ENCODE measurements around the gene NTN1. TPM values are rescaled to one million over a fixed set of nuclear protein-coding genes. Genes with fewer than 3 reads are reported as not detected.

Gene NTN1
- total RNA-seq, 1 donor from 2014 or later = 4.7 TPM

DNA sequence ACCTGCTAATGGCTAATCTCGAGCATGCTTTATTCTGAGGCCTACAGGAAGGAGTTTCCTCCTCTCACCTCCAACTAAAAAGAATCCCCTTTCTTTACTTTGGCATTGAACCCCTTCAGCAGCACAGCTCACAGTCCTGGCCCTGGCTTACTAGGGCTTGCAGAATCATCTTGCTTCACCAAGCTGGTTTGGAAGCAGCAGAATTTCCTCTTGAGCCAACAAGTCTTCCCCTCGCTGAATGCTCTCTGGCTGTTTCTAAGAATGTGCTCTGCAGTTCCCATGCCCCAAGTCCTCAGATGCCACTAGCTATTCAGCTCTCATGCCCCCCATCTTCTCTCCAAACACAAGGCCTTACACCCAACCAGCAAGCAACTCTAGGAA lies 271.2 kb downstream of the NTN1 start:
- no peaks in the 10 kb centered on the region for H3K36me3 ChIP-seq
- intact Hi-C loops (cut with DNase I) = no loop called here
- no peak overlapping the region for H3K4me3 ChIP-seq
- H3K4me1 ChIP-seq = peaks cover 19% of the 10 kb centered on the region
- no peaks in the 10 kb centered on the region for H3K27me3 ChIP-seq
- no peak for TF ChIP-seq POLR2A (IDR thresholded peaks at IDR 0.05)
- TF ChIP-seq POLR2AphosphoS5 (IDR thresholded peaks at IDR 0.05; ENCODE audit: insufficient read depth in 1 of 2, low read depth in 1 of 2) = no peak
- TF ChIP-seq, protein P1, sequence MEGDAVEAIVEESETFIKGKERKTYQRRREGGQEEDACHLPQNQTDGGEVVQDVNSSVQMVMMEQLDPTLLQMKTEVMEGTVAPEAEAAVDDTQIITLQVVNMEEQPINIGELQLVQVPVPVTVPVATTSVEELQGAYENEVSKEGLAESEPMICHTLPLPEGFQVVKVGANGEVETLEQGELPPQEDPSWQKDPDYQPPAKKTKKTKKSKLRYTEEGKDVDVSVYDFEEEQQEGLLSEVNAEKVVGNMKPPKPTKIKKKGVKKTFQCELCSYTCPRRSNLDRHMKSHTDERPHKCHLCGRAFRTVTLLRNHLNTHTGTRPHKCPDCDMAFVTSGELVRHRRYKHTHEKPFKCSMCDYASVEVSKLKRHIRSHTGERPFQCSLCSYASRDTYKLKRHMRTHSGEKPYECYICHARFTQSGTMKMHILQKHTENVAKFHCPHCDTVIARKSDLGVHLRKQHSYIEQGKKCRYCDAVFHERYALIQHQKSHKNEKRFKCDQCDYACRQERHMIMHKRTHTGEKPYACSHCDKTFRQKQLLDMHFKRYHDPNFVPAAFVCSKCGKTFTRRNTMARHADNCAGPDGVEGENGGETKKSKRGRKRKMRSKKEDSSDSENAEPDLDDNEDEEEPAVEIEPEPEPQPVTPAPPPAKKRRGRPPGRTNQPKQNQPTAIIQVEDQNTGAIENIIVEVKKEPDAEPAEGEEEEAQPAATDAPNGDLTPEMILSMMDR (IDR thresholded peaks at IDR 0.05) = no peak
- H3K27ac ChIP-seq = peak overlapping the region; percentile 81
- no peak for DNase-seq (ENCODE audit: extremely low spot score in 2 of 2)
- H3K9me3 ChIP-seq = no peaks in the 10 kb centered on the region

Small RNA genes within 50 kb of the gene (small RNA-seq; reads per million reads assigned to genes)
- not detected for gene AC005695.3

Other genes with a start within 250 kb of the NTN1 start
- gene MFSD6L, start 222.1 kb upstream of the NTN1 start, total RNA-seq = not detected
- gene PIK3R6, start 153.8 kb upstream of the NTN1 start, total RNA-seq = 3.2 TPM
- 10.6 TPM for gene PIK3R5, start 55.8 kb upstream of the NTN1 start, total RNA-seq